T-helper 2 cell treated with Interferon-gamma antibody and Interleukin-4, amounts not matched to agents 100 ng/mL and 5 ng/mL, for 36 hours (primary cell): ENCODE data around the gene PPM1L. TPM values are rescaled to one million over a fixed set of nuclear protein-coding genes. Genes with fewer than 3 reads are reported as not detected.
"Not testable (repeated sequence)": the region's sequence is repeated elsewhere in the genome, so short reads cannot be mapped to it uniquely, and the experiment has no call there.

Experiments used
- intact Hi-C: fragments of 100-400 bp; cut with micrococcal nuclease; formaldehyde crosslinking; loops from one replicate; pipeline ENCODE4 v1.15.1; 2023
- total RNA-seq: library from RNA; stranded (reverse); gene quantifications from 2 replicates; pipeline ENCODE4 v1.2.3, GENCODE V29; 2022

The PPM1L gene
- total RNA-seq, 1 donor from 2014 or later = 2.6 TPM

- intact Hi-C loops = no loop called here
Measured at GRCh38 chr3:161026612-161027510, 270.8 kb downstream of the PPM1L start.

GRCh38 chr3:161028555-161029153, 272.6 kb downstream of the PPM1L start:
- intact Hi-C loops = no loop called here

- intact Hi-C loops = no loop called here
Measured at GRCh38 chr3:161031134-161031533, 275.1 kb downstream of the PPM1L start.

- intact Hi-C loops = not testable (repeated sequence)
Measured at GRCh38 chr3:161034913-161035550, 279.0 kb downstream of the PPM1L start.

GRCh38 chr3:161035711-161036110, 279.7 kb downstream of the PPM1L start:
- intact Hi-C loops = no loop called here

GRCh38 chr3:161038725-161039124, 282.7 kb downstream of the PPM1L start:
- intact Hi-C loops = no loop called here

GRCh38 chr3:161042023-161042501, 286.0 kb downstream of the PPM1L start:
- intact Hi-C loops = no loop called here

GRCh38 chr3:161043336-161044035, 287.5 kb downstream of the PPM1L start:
- intact Hi-C loops = no loop called here

- intact Hi-C loops = no loop called here
Measured at GRCh38 chr3:161049683-161050248, 293.7 kb downstream of the PPM1L start.

- intact Hi-C loops = no loop called here
Measured at GRCh38 chr3:161050935-161051334, 294.9 kb downstream of the PPM1L start.

- intact Hi-C loops = no loop called here
Measured at GRCh38 chr3:161051856-161052255, 295.8 kb downstream of the PPM1L start.

GRCh38 chr3:161054860-161055604, 299.0 kb downstream of the PPM1L start:
- intact Hi-C loops = no loop called here

GRCh38 chr3:161064413-161064812, 308.4 kb downstream of the PPM1L start:
- intact Hi-C loops = no loop called here

- intact Hi-C loops = no loop called here
Measured at GRCh38 chr3:161066930-161067329, 310.9 kb downstream of the PPM1L start.

GRCh38 chr3:161067335-161067734, 311.3 kb downstream of the PPM1L start:
- intact Hi-C loops = no loop called here

GRCh38 chr3:161069511-161070251, 313.6 kb downstream of the PPM1L start:
- intact Hi-C loops = no loop called here

- intact Hi-C loops = no loop called here
Measured at GRCh38 chr3:161070252-161070930, 314.4 kb downstream of the PPM1L start.

- intact Hi-C loops = no loop called here
Measured at GRCh38 chr3:161070980-161071663, 315.1 kb downstream of the PPM1L start.
